K562 (cell line): ENCODE results near the gene CHML. TPM values are rescaled to one million over a fixed set of nuclear protein-coding genes. Genes with fewer than 3 reads are reported as not detected.

Experiments
- ATF3 ChIP-seq, 2 experiments: fragments of 450-650 bp in 1 of 2; sonication (generic) in 1 of 2; formaldehyde crosslinking in 1 of 2; IDR thresholded peaks in 1 of 2; conservative IDR thresholded peaks in 1 of 2; 2 replicates each; pipeline versions ENCODE4 v1.6.1 to v1.8.1; 2016 to 2023; ENCODE audit warnings: mild to moderate bottlenecking in 2 of 2, moderate library complexity in 2 of 2, inconsistent platforms in 1 of 2, missing genetic modification reagents in 1 of 2
- CXXC5 ChIP-seq: fragments of 250-450 bp; sonication (Bioruptor Pico); IDR thresholded peaks from 2 replicates; pipeline ENCODE4 v1.8.0; 2022; ENCODE audit warnings: inconsistent platforms, mild to moderate bottlenecking, moderate library complexity
- EHMT2 ChIP-seq: fragments of 450-650 bp; IDR thresholded peaks from 2 replicates; pipeline ENCODE4 v1.6.1; 2018; ENCODE audit warnings: antibody characterized with exemption
- HOXB6 ChIP-seq: fragments of 250-450 bp; sonication (Bioruptor Pico); IDR thresholded peaks from 2 replicates; pipeline ENCODE4 v1.5.1; 2022; ENCODE audit warnings: mild to moderate bottlenecking, borderline replicate concordance
- KAT8 ChIP-seq: fragments of 450-650 bp; IDR thresholded peaks from 2 replicates; pipeline ENCODE4 v1.6.1; 2016; ENCODE audit warnings: low read depth, mild to moderate bottlenecking
- PCBP2 ChIP-seq: fragments of 200-400 bp; formaldehyde crosslinking; IDR thresholded peaks from 2 replicates; pipeline ENCODE4 v1.6.1; 2018; ENCODE audit warnings: low read length, low read depth, mild to moderate bottlenecking, moderate library complexity; ENCODE audit not compliant: poor library complexity, severe bottlenecking
- PTTG1 ChIP-seq: fragments of 450-650 bp; IDR thresholded peaks from 2 replicates; pipeline ENCODE4 v1.6.1; 2016; ENCODE audit warnings: low read depth, mild to moderate bottlenecking, missing genetic modification characterization, missing compliant biosample characterization
- RBBP5 ChIP-seq: fragments of 200-600 bp; sonication (generic); IDR thresholded peaks from 2 replicates; pipeline ENCODE4 v1.6.1; 2012; ENCODE audit warnings: borderline replicate concordance, mild to moderate bottlenecking, low read length, control low read depth, inconsistent platforms; ENCODE audit not compliant: insufficient read depth, poor library complexity, severe bottlenecking
- RREB1 ChIP-seq: fragments of 250-450 bp; sonication (Bioruptor Pico); IDR thresholded peaks from 2 replicates; pipeline ENCODE4 v1.4.0; 2020
- SMARCA4 ChIP-seq: fragments of 450-650 bp; IDR thresholded peaks from 2 replicates; pipeline ENCODE4 v1.6.1; 2016
- TBP ChIP-seq: optimal IDR thresholded peaks from 2 replicates; pipeline ENCODE3; 2011; ENCODE audit warnings: low read depth, low read length, improper control_type of control experiment
- TCF3 ChIP-seq: sonication (generic); formaldehyde crosslinking; IDR thresholded peaks from 2 replicates; pipeline ENCODE4 v1.4.0; 2020; ENCODE audit warnings: mild to moderate bottlenecking, missing genetic modification reagents
- ZNF507 ChIP-seq: conservative IDR thresholded peaks from 2 replicates; pipeline ENCODE4 v1.6.1; 2017; ENCODE audit warnings: missing genetic modification characterization, missing compliant biosample characterization
- polyA plus RNA-seq, 8 experiments: library from polyadenylated mRNA; depleted of rRNA in 4 of 8; stranded (reverse) in 5 of 8; unstranded in 3 of 8; fragments of >200 nt; fragmentation: Nextera tagmentation in 2 of 8; fragmentation: Illumina TruSeq in 1 of 8; extraction: Ambion mirVana in 2 of 8; extraction: Trizol in 1 of 8; gene quantifications; 2 replicates each; pipeline versions ENCODE4 v1.2.1 to v1.2.3, GENCODE V29; 2011 to 2014; ENCODE audit warnings: inconsistent platforms in 1 of 8, missing spikeins in 1 of 8
- total RNA-seq, 7 experiments: library from RNA; depleted of rRNA in 6 of 7; stranded (reverse); fragments of >200 nt in 6 of 7; fragmentation: Illumina TruSeq in 2 of 7; extraction: Trizol in 2 of 7; gene quantifications; 2 replicates each; pipeline versions ENCODE4 v1.2.1 to v1.2.3, GENCODE V29; 2011 to 2021; ENCODE audit warnings: low replicate concordance in 1 of 7
- TF ChIP-seq, protein P1 (sequence below): sonication (generic); formaldehyde crosslinking; IDR thresholded peaks from 2 replicates; pipeline ENCODE4 v1.8.0; 2022; ENCODE audit warnings: mild to moderate bottlenecking, missing genetic modification reagents
- TF ChIP-seq, protein P2 (sequence below): sonication (generic); formaldehyde crosslinking; IDR thresholded peaks from 2 replicates; pipeline ENCODE4 v1.8.0; 2022; ENCODE audit warnings: mild to moderate bottlenecking, low read depth, missing genetic modification reagents
- TF ChIP-seq, protein P3 (sequence below): fragments of 450-650 bp; IDR thresholded peaks from 2 replicates; pipeline ENCODE4 v1.6.1; 2016; ENCODE audit warnings: mild to moderate bottlenecking

Gene CHML
- total and polyA plus RNA-seq, 9 of the 15 experiments (the other 6 are each of a cell fraction or from before 2014, with no cell fraction given): 13.0 to 88.3 (median 62.8) TPM

DNA sequence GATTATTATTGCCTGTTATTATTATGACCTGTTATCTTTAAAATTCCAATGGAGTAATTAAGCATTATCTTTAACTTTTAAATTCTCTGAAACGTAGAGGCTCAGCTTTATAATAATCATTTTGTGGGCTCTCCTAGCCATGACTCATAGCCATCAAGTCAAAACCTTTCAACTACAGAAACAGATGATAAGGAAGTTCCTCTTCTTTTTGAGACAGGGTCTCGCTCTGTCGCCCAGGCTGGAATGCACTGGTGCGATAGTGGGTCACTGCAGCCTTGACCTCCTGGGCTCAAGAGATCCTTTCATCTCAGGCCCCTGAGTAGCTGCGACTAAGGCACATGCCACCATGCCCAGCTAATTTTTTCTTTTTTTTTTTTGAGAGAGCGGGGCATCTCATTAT lies 43.5 kb downstream of the CHML start (continued):
- TF ChIP-seq RREB1 (CRISPR knock-in tag): no peak
- TF ChIP-seq, protein P1, sequence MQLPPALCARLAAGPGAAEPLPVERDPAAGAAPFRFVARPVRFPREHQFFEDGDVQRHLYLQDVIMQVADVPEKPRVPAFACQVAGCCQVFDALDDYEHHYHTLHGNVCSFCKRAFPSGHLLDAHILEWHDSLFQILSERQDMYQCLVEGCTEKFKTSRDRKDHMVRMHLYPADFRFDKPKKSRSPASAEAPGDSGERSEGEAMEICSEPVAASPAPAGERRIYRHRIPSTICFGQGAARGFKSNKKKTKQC (CRISPR knock-in tag): no peak
- TF ChIP-seq EHMT2: no peak
- TF ChIP-seq ZNF507 (tag): no peak
- TF ChIP-seq TCF3: peak; percentile 56
- TF ChIP-seq TBP: no peak
- TF ChIP-seq, protein P2, sequence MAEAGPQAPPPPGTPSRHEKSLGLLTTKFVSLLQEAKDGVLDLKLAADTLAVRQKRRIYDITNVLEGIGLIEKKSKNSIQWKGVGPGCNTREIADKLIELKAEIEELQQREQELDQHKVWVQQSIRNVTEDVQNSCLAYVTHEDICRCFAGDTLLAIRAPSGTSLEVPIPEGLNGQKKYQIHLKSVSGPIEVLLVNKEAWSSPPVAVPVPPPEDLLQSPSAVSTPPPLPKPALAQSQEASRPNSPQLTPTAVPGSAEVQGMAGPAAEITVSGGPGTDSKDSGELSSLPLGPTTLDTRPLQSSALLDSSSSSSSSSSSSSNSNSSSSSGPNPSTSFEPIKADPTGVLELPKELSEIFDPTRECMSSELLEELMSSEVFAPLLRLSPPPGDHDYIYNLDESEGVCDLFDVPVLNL (CRISPR knock-in tag): no peak
- TF ChIP-seq PTTG1 (tag): no peak
- TF ChIP-seq CXXC5: no peak
- TF ChIP-seq, protein P3, sequence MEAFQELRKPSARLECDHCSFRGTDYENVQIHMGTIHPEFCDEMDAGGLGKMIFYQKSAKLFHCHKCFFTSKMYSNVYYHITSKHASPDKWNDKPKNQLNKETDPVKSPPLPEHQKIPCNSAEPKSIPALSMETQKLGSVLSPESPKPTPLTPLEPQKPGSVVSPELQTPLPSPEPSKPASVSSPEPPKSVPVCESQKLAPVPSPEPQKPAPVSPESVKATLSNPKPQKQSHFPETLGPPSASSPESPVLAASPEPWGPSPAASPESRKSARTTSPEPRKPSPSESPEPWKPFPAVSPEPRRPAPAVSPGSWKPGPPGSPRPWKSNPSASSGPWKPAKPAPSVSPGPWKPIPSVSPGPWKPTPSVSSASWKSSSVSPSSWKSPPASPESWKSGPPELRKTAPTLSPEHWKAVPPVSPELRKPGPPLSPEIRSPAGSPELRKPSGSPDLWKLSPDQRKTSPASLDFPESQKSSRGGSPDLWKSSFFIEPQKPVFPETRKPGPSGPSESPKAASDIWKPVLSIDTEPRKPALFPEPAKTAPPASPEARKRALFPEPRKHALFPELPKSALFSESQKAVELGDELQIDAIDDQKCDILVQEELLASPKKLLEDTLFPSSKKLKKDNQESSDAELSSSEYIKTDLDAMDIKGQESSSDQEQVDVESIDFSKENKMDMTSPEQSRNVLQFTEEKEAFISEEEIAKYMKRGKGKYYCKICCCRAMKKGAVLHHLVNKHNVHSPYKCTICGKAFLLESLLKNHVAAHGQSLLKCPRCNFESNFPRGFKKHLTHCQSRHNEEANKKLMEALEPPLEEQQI: no peak
- TF ChIP-seq SMARCA4: peak; percentile 51; the same call in 1 of the 2 replicates
- no peak for TF ChIP-seq PCBP2
- TF ChIP-seq KAT8: no peak
- peak; percentile 55; the same call in 1 of the 2 replicates for TF ChIP-seq ATF3 (IDR thresholded peaks at IDR 0.05)
- no peak for TF ChIP-seq ATF3 (CRISPR knock-in tag; conservative IDR thresholded peaks at IDR 0.05)
- no peak for TF ChIP-seq RBBP5
- TF ChIP-seq HOXB6: no peak
